ENCODE results near the gene ERCC6L2.

GRCh38 chr9:95974389-95974788 is 98.9 kb downstream of the ERCC6L2 start:
- TF ChIP-seq CHD2 (IDR thresholded peaks at IDR 0.05; ENCODE audit: low read length, partially characterized antibody), result no peak
- no peak for TF ChIP-seq CEBPB (IDR thresholded peaks at IDR 0.05)
- TF ChIP-seq POLR2A (IDR thresholded peaks at IDR 0.05; ENCODE audit: low read length), result no peak
- TF ChIP-seq CTCF (IDR thresholded peaks at IDR 0.05), result no peak
- no peak for TF ChIP-seq REST (IDR thresholded peaks at IDR 0.05)
- no peak for TF ChIP-seq HMGXB4 (CRISPR knock-in tag; IDR thresholded peaks at IDR 0.05; ENCODE audit: borderline replicate concordance)

Data from A549 (cell line).